Measurements from ENCODE around the gene MT1E. TPM values are rescaled to one million over a fixed set of nuclear protein-coding genes. Genes with fewer than 3 reads are reported as not detected.

The MT1E gene
- total RNA-seq, 1 donor from 2014 or later: not detected

- no peak for DNase-seq
Observed at GRCh38 chr16:56607109-56607618, 18.4 kb upstream of the MT1E start.

GRCh38 chr16:56607675-56608042 lies 17.9 kb upstream of the MT1E start:
- peak overlapping the region; percentile 49 for H3K4me3 Mint-ChIP-seq (ENCODE audit: unreplicated experiment)
- no peak overlapping the region for H3K27ac Mint-ChIP-seq (ENCODE audit: unreplicated experiment)

More at GRCh38 chr16:56607109-56607618, 18.4 kb upstream of the MT1E start:
- Mint-ChIP-seq H3K4me1 (ENCODE audit: low read depth, unreplicated experiment) (peaks cover 12% of the 10 kb centered on the region), H3K4me3 (ENCODE audit: unreplicated experiment) (no peak overlapping the region), H3K27ac (ENCODE audit: unreplicated experiment) (no peak overlapping the region), H3K36me3 (ENCODE audit: unreplicated experiment) (no peaks in the 10 kb centered on the region), H3K9me3 (ENCODE audit: unreplicated experiment) (no peaks in the 10 kb centered on the region), H3K27me3 (ENCODE audit: unreplicated experiment) (peaks cover 21% of the 10 kb centered on the region)
- no peak for TF ChIP-seq CTCF (IDR thresholded peaks at IDR 0.05; ENCODE audit: partially characterized antibody, unreplicated experiment)

GRCh38 chr16:56608043-56608875 lies 17.3 kb upstream of the MT1E start, which contains the start of gene MT2A:
TSS of gene MT2A (plus strand) at chr16:56608584. CDS start at chr16:56608656, 72 bp downstream.
- no peaks in the 10 kb centered on the region for H3K9me3 Mint-ChIP-seq (ENCODE audit: unreplicated experiment)
- no peaks in the 10 kb centered on the region for H3K36me3 Mint-ChIP-seq (ENCODE audit: unreplicated experiment)
- no peak within 1 kb of the TSS for H3K27ac Mint-ChIP-seq (ENCODE audit: unreplicated experiment)
- peaks cover 21% of the 10 kb centered on the region for H3K27me3 Mint-ChIP-seq (ENCODE audit: unreplicated experiment)
- H3K4me3 Mint-ChIP-seq (ENCODE audit: unreplicated experiment): peak within 1 kb of the TSS; percentile 86
- peak; percentile 77 for DNase-seq
- H3K4me1 Mint-ChIP-seq (ENCODE audit: low read depth, unreplicated experiment): peaks cover 12% of the 10 kb centered on the region
- TF ChIP-seq CTCF (IDR thresholded peaks at IDR 0.05; ENCODE audit: partially characterized antibody, unreplicated experiment): no peak

More at GRCh38 chr16:56607675-56608042, 17.9 kb upstream of the MT1E start:
- H3K27me3 Mint-ChIP-seq (ENCODE audit: unreplicated experiment): peaks cover 20% of the 10 kb centered on the region
- H3K4me1 Mint-ChIP-seq (ENCODE audit: low read depth, unreplicated experiment): peaks cover 12% of the 10 kb centered on the region
- TF ChIP-seq CTCF (IDR thresholded peaks at IDR 0.05; ENCODE audit: partially characterized antibody, unreplicated experiment): no peak
- H3K9me3 Mint-ChIP-seq (ENCODE audit: unreplicated experiment): no peaks in the 10 kb centered on the region
- no peak for DNase-seq
- H3K36me3 Mint-ChIP-seq (ENCODE audit: unreplicated experiment): no peaks in the 10 kb centered on the region

GRCh38 chr16:56608876-56609462 lies 16.6 kb upstream of the MT1E start:
- H3K36me3 Mint-ChIP-seq (ENCODE audit: unreplicated experiment): no peaks in the 10 kb centered on the region
- H3K4me3 Mint-ChIP-seq (ENCODE audit: unreplicated experiment): peak overlapping the region; percentile 86
- no peak for DNase-seq
- H3K27ac Mint-ChIP-seq (ENCODE audit: unreplicated experiment): no peak overlapping the region
- H3K9me3 Mint-ChIP-seq (ENCODE audit: unreplicated experiment): no peaks in the 10 kb centered on the region
- TF ChIP-seq CTCF (IDR thresholded peaks at IDR 0.05; ENCODE audit: partially characterized antibody, unreplicated experiment): no peak
- peaks cover 12% of the 10 kb centered on the region for H3K4me1 Mint-ChIP-seq (ENCODE audit: low read depth, unreplicated experiment)
- peaks cover 23% of the 10 kb centered on the region for H3K27me3 Mint-ChIP-seq (ENCODE audit: unreplicated experiment)

All from glutamatergic neuron (in vitro differentiated cells).